HepG2 (cell line): Measurements from ENCODE around the gene NECTIN3. TPM values are rescaled to one million over a fixed set of nuclear protein-coding genes. Genes with fewer than 3 reads are reported as not detected.

Experiments
- AHDC1 ChIP-seq: sonication (generic); formaldehyde crosslinking; IDR thresholded peaks from 2 replicates; pipeline ENCODE4 v1.5.1; 2020; ENCODE audit warnings: mild to moderate bottlenecking, missing genetic modification reagents, borderline replicate concordance
- ARID5B ChIP-seq: IDR thresholded peaks from 2 replicates; pipeline ENCODE4 v1.4.0; 2020; ENCODE audit warnings: mild to moderate bottlenecking, missing genetic modification reagents
- BCL6 ChIP-seq: IDR thresholded peaks from 2 replicates; pipeline ENCODE4 v1.6.1; 2016; ENCODE audit warnings: missing genetic modification reagents, missing compliant biosample characterization
- FOXP1 ChIP-seq, 2 experiments: fragments of 450-650 bp in 1 of 2; IDR thresholded peaks; 2 replicates each; pipeline ENCODE4 v1.6.1; 2017 to 2018; ENCODE audit warnings: antibody characterized with exemption in 1 of 2
- GLMP ChIP-seq: sonication (generic); formaldehyde crosslinking; IDR thresholded peaks from 2 replicates; pipeline ENCODE4 v1.9.0; 2021; ENCODE audit warnings: missing genetic modification reagents, mild to moderate bottlenecking, borderline replicate concordance
- HOMEZ ChIP-seq: IDR thresholded peaks from 2 replicates; pipeline ENCODE4 v1.6.1; 2016; ENCODE audit warnings: low read depth
- ZGPAT ChIP-seq: IDR thresholded peaks from 2 replicates; pipeline ENCODE4 v1.6.1; 2016; ENCODE audit warnings: mild to moderate bottlenecking
- polyA plus RNA-seq, 8 experiments: library from polyadenylated mRNA; depleted of rRNA in 3 of 8; stranded (reverse) in 7 of 8; unstranded in 1 of 8; fragments of >200 nt; fragmentation: Illumina TruSeq in 4 of 8; extraction: Trizol in 4 of 8; gene quantifications; 2 replicates each; pipeline versions ENCODE4 v1.2.1 to v1.2.3, GENCODE V29; 2011 to 2016; ENCODE audit warnings: low read depth in 4 of 8, missing spikeins in 1 of 8, mixed read lengths in 1 of 8; ENCODE audit not compliant: insufficient read depth in 1 of 8
- total RNA-seq, 5 experiments: library from RNA; depleted of rRNA; stranded (reverse); fragments of >200 nt; fragmentation: Illumina TruSeq; extraction: Trizol; gene quantifications; 2 replicates each; pipeline ENCODE4 v1.2.3, GENCODE V29; 2016; ENCODE audit warnings: low read depth in 1 of 5

Gene NECTIN3
- total and polyA plus RNA-seq, 2 of the 13 experiments (the other 11 are each of a cell fraction or from before 2014, with no cell fraction given) = 10.4 to 45.1 TPM

GRCh38 chr3:111106993-111107661 lies 35.5 kb downstream of the NECTIN3 start (continued):
- TF ChIP-seq ZGPAT (0 out of 2 replicates have a peak, but pooled peaks have one; percentile 31), FOXP1 (IDR thresholded peaks at IDR 0.05) (no peak), FOXP1 (CRISPR knock-in tag; IDR thresholded peaks at IDR 0.05) (peak; percentile 63; the same call in 1 of the 2 replicates), HOMEZ (CRISPR knock-in tag) (peak; percentile 74; the same call in 1 of the 2 replicates), BCL6 (CRISPR knock-in tag) (0 out of 2 replicates have a peak, but pooled peaks have one; percentile 21), AHDC1 (CRISPR knock-in tag) (peak; percentile 78; the same call in 1 of the 2 replicates), GLMP (CRISPR knock-in tag) (no peak), ARID5B (CRISPR knock-in tag) (peak; percentile 72)
- TF ChIP-seq, all 625 proteins: peak for 18
